Activated CD4-positive, alpha-beta T cell treated with anti-CD3 and anti-CD28 coated beads for 4 hours (primary cell): ENCODE data around the gene OR8G1.
"Not testable (repeated sequence)": the region's sequence is repeated elsewhere in the genome, so short reads cannot be mapped to it uniquely, and the experiment has no call there.

ENCODE experiments used
- DNase-seq, 2 donors: peaks; one replicate each; pipeline ENCODE4 v3.0.0-alpha.2; 2020

OR8G1 gene

GRCh38 chr11:124240621-124241397, at the start of gene OR8G1:
TSS of gene OR8G1 (plus strand) at chr11:124241095. CDS start at chr11:124249676, 8,581 bp downstream.
- DNase-seq, result no peak

DNA sequence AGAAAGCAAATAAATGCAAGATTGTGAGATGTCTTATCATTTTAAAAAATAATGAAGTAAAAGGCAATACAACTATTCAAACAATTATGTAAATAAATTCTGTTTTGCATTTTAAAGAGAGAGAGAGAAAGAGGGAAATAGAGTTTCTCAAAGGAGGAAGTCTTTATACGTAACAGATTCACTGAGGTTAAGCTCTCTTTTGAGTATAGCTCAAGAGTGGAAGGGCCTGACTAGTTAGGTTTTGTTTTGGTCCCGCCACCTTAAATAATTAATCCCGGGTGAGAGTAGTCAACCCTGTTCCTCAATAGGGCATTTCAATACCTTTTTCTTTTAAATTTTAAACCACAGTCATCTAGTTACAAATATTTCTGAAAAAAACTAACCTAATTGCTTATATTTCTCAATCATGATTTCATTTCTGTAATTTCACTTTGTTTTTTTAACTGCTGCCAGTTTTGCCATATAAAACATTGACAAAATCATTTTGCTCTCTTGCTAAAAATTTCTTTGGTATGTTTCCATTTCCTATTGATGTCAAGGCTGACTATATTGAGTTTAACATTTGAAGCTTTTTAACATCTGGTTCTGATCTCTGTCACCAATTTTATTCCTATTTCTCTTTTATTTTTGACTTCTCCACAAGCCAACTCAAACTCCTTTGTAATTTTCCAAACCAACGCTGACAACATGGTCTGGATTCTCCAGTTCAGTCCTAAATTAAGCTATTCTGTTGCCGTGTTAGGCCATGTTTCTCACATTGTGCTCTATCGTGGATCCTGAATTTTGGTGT, 47.5 kb upstream of the OR8G1 start:
- no peak for DNase-seq

- DNase-seq, result no peak
These were observed 46.4 kb upstream of the OR8G1 start for GRCh38 chr11:124194293-124195188.

DNA sequence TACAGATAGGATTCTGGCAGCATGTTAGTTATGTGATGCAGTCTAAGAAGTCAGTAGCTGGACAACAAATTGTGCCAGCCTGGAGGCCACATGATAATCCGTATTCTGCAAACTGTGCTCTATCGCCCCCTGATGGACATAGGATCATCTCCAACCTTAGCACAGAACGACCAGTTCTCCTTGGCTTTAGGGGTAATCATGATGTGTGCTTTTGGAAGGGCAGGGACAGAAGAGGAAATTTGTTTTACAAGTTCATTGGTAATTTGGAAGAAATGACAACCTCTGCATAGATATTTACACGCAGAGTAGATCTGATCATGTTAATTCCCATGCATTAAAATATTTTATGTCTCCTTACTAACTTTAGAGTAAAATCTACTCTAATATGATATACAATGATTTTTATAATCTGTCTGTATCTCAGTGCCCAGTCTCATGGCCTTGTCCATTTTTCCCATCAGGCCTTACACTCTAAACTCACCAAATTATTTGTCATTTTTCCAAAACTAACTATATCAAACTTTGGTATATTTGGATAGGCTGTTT, 45.6 kb upstream of the OR8G1 start:
- peak; percentile 26 for DNase-seq

DNA sequence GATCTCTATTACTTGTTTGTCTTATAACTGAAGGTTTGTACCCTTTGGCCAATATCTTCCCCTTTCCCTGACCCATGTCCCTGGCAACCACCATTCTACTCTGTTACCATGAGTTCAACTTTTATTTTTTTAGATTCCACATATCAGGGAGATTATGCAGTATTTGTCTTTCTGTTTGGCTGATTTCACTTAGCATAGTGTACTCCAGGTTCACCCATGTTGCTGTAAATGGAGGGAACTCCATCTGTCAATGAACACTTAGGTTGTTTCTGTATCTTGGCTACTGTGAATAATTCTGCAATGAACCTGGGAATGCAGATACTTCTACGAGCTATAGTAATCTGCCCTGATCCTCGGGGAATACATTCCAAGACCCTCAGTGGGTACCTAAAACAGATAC, 42.9 kb upstream of the OR8G1 start:
- DNase-seq, result no peak

DNA sequence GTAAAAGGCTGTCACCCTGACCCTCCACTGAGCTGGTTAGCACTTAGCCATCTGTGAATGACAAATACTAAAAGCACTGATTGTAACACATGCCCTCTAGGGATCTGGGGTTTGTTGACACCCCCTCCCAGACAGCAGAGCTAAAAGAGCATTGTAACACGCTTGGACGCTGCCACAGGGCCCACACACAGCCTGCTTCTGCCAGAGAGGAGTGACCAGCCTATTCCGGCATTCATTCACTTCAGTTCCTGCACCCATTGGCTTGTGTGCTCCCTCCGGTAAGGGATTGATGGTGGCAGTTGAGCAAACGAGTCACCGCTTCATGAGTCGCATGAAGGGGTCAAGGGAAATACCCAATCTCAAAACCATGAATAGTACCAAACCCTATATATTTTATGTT, 42.0 kb upstream of the OR8G1 start:
- DNase-seq, result no peak

GRCh38 chr11:124199702-124200101, 41.2 kb upstream of the OR8G1 start:
- no peak for DNase-seq

- no peak for DNase-seq
These were observed 40.2 kb upstream of the OR8G1 start for GRCh38 chr11:124200671-124201070.

- no peak for DNase-seq
These were observed 37.9 kb upstream of the OR8G1 start for GRCh38 chr11:124202951-124203350.

DNA sequence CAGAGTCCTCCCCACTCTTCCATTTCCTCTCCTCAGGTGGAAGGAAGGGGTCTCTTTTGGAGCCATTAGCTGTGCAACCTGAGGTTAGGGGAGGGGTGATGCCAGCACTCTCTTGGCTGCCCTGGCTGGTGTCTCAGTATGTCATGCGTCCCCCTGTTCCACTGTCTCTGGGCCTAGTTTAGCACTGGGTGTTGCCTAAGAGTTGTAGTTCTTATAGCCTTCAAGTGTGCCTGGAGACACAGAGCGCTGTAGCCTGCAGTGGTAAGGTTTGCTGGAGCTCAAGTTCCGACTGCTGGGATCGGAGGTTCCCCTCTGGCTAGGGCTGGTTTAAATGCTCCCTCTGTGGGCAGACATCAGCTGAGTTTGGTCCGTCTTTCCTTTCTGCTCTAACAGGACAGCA, 36.9 kb upstream of the OR8G1 start:
- DNase-seq, result no peak

DNA sequence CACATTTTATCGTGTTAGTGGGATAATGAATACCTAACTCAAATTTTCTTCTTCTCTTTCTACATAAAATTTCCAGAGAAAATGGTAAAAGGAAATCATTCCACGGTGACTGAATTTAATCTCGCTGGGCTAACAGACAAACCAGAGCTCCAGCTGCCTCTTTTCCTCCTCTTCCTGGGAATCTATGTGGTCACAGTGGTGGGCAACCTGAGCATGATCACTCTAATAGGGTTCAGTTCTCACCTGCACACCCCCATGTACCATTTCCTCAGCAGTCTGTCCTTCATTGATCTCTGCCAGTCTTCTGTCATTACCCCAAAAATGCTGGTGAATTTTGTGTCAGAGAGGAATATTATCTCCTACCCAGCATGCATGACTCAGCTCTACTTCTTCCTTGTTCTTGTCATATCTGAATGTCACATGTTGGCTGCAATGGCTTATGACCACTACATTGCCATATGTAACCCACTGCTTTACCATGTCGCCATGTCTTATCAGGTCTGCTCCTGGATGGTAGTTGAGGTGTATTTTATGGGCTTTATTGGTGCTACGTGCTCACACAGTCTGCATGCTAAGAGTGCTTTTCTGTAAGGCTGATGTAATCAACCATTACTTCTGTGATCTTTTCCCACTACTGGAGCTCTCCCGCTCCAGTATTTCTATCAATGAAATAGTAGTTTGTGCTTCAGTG, 33.6 kb upstream of the OR8G1 start:
- no peak for DNase-seq

DNA sequence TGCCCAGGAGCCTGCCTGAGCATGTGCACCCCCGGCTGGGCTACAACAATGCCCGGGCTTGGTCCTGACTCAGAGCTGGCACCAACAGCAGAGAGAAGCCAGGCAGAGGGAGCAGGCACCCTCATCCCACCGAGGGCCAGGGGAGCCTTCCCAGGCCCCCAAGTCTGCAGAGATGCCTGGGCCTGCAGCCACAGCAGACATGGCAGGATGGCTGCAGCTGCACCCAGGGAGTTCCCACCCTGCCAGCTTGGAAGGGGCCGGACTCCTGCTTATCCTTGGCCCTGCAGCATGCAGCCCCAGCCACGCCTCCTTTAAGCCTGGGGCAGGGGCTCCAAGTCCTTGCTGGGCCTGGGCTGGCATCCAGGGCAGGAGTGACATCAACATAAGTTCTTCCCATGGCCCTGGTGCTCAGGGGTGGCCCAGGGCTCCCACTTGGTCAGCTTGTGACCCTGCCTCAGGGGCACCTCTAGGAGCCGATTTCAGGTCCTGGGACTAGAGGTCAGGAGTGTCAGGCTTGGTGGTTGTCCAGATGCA, 31.0 kb upstream of the OR8G1 start:
- DNase-seq, result no peak

DNA sequence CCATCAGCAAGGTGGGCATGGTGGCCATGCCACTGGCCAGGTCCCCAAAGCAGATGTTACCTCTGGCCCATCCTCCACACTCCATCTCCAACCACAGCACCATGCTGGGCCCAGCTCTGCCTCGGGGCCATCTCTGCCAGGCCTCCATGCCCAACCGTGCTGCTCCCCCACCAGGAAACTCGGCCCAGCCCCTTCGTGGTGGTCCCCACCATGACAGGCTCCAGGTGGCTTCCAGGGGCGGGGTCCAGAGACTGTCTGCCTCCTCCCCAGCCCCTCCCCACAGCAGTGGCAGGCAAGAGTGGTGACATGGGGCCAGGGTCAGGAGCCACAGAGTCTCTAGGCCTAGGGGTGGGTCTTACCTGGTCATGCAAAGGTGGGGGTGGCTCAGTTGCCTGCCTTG, 30.5 kb upstream of the OR8G1 start:
- no peak for DNase-seq

DNA sequence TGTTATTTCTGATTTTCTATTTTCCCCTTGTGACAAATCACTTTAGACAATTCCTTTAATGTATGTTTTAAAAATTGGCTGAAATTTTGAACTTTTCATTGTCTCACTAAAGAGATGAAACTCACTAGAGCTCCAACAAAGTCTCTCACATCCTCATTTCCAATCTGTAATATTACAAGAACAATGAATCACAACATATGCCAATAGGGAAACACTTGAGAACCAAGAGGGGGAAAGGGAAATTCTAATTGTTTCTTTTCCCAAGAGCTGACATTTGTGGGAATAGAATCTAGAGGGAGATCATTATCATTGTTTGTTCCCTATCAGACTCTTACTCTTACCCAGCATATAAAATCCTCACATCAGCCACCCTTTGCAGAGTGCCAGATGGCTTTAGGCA, 29.6 kb upstream of the OR8G1 start:
- no peak for DNase-seq

DNA sequence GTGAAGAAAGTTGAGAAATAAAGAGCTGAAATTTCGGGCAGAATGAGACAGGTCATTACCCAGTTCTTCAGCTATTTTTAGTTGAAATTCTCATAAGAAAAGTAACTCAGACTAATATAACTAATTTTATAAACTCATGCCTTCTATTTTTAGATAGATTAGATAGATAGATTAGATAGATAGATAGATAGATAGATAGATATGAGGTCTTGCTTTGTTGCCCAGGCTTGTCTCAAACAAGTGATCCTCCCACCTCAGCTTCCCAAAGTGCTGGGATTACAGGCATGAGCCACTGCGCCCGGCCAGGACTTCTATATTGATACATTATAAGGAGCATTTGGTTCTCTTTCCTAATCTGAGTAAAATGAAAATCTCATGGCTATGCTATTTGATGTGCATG, 26.9 kb upstream of the OR8G1 start:
- no peak for DNase-seq

- no peak for DNase-seq
These were observed 21.8 kb upstream of the OR8G1 start for GRCh38 chr11:124219126-124219525.

GRCh38 chr11:124222407-124222806, 18.5 kb upstream of the OR8G1 start:
- DNase-seq, result no peak

DNA sequence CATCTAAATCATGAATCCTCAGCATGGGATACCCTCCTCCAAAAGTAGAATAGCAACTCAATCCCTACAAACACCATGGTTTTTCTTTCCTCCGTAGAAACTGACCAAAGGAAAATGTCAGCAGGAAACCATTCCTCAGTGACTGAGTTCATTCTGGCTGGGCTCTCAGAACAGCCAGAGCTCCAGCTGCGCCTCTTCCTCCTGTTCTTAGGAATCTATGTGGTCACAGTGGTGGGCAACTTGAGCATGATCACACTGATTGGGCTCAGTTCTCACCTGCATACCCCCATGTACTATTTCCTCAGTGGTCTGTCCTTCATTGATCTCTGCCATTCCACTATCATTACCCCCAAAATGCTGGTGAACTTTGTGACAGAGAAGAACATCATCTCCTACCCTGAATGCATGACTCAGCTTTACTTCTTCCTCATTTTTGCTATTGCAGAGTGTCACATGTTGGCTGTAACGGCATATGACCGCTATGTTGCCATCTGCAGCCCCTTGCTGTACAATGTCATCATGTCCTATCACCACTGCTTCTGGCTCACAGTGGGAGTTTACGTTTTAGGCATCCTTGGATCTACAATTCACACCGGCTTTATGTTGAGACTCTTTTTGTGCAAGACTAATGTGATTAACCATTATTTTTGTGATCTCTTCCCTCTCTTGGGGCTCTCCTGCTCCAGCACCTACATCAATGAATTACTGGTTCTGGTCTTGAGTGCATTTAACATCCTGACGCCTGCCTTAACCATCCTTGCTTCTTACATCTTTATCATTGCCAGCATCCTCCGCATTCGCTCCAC, 16.1 kb upstream of the OR8G1 start:
- not testable (repeated sequence) for DNase-seq

DNA sequence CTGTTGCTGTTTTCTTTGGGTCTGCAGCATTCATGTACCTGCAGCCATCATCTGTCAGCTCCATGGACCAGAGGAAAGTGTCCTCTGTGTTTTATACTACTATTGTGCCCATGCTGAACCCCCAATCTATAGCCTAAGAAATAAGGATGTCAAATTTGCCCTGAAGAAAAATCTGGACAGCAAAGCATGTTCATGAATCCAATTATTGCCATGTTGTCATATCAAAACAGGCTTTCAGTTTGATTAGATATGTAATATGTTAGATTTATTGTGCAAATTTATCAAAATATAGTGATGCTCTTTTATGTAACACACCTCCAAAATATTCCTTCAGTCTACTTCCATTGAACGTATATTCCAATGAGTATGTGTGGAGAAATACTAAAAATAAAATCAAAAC, 15.4 kb upstream of the OR8G1 start:
- DNase-seq, result no peak

DNA sequence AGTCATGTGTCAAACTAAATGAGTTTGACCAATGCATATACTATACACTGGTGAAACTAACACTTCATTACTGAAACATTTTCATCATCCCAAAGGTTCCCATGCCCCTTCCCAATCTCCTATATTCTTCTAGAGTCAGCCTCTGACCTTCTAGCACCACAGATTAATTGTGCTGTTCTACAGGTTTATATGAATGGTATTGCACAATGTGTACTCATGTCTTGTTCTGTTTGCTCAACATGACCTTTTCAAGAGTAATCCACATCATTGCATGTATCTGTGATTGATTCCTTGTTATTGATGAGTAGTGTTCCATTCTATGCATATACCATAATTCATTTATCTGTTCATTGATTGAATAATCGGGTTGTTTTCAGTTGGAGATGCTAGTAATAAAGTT, 7.5 kb upstream of the OR8G1 start:
- no peak for DNase-seq

DNA sequence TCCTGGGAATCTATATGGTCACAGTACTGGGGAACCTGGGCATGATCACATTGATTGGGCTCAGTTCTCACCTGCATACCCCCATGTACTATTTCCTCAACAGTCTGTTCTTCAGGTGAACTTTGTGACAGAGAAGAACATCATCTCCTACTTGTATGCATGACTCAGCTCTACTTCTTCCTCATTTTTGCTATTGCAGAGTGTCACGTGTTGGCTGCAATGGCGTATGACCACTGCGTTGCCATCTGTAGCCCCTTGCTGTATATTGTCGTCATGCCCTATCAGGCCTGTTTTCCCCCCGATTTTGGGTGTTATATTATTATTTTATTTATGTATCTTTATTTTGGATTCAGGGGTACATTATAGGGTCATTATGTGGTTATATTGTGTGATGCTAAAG, 2.4 kb upstream of the OR8G1 start:
- DNase-seq, result no peak
